GM10266 (cell line): ENCODE data around the gene BRI3BP.
A peak's percentile ranks its signal among the peaks of the same experiment; 100 is the strongest.
"Not testable (repeated sequence)": the region's sequence is repeated elsewhere in the genome, so short reads cannot be mapped to it uniquely, and the experiment has no call there.

Experiments
- DNase-seq: peaks from one replicate; pipeline ENCODE4 v3.0.0; 2012; ENCODE audit errors: extremely low spot score
- TF ChIP-seq, protein P1 (sequence below): IDR thresholded peaks from 2 replicates; pipeline ENCODE4 v1.5.1; 2012; ENCODE audit warnings: mild to moderate bottlenecking, low read depth; ENCODE audit not compliant: control insufficient read depth, insufficient read depth; ENCODE audit errors: missing control alignments

Gene BRI3BP

DNA sequence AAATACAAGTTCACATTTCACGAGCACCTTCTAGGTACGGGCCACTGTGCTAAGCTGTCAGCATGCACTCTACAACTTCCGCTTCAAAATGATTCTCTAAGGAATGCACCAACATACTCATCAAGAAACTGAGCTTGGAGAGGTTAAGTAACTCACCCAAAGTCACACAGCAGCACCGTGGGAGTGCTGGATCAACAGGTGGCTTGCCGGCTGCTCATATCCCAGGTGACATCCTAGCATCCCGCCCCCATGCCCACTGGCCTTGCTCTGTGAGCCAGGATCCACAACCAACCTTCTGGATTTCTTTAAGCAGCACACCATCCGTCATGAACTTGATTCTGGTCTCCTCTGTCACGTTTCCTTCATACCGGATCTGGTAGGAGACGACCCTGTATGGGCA, 21.2 kb upstream of the BRI3BP start:
- no peak for DNase-seq
- TF ChIP-seq, protein P1, sequence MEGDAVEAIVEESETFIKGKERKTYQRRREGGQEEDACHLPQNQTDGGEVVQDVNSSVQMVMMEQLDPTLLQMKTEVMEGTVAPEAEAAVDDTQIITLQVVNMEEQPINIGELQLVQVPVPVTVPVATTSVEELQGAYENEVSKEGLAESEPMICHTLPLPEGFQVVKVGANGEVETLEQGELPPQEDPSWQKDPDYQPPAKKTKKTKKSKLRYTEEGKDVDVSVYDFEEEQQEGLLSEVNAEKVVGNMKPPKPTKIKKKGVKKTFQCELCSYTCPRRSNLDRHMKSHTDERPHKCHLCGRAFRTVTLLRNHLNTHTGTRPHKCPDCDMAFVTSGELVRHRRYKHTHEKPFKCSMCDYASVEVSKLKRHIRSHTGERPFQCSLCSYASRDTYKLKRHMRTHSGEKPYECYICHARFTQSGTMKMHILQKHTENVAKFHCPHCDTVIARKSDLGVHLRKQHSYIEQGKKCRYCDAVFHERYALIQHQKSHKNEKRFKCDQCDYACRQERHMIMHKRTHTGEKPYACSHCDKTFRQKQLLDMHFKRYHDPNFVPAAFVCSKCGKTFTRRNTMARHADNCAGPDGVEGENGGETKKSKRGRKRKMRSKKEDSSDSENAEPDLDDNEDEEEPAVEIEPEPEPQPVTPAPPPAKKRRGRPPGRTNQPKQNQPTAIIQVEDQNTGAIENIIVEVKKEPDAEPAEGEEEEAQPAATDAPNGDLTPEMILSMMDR, result no peak

DNA sequence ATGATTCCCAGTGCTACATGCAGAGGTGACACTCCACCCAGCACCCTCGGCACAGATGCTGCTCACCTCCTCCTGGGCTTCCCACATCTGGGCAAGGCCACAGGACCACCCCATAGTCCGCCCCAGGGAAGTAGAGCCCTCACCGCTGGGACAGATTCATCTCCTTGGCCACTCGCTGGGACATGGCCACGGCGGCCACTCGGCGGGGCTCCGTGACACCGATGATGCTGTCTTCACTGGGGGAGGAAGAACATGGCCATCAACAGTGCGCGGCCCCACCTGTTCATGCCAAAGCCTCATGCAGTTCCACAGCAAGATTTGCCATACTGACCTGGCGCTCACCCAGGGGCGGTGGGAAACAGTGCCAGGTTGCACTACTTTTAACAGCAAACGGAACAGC, 18.2 kb upstream of the BRI3BP start:
- TF ChIP-seq, protein P1, result no peak

DNA sequence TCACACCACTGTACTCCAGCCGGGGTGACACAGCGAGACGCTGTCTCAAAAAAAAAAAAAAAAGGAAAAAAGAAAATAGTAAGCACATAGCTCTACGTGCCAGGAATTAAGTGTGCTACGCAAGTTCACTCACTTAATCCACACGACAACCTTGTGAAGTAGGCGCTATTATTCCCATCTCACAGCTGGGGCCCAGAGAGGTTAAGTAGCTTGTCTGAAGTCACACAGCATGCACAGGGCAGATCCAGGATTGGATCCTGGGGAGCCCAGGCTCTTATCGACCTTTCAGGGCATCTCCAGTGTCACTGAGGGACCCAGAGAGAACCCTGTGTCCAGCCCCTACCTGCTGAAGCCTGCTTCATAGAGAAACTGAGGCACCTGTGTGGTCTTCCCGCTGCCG, 16.4 kb upstream of the BRI3BP start:
- TF ChIP-seq, protein P1, result no peak
- no peak for DNase-seq

More for the DNA sequence above, 18.2 kb upstream of the BRI3BP start:
- no peak for DNase-seq

DNA sequence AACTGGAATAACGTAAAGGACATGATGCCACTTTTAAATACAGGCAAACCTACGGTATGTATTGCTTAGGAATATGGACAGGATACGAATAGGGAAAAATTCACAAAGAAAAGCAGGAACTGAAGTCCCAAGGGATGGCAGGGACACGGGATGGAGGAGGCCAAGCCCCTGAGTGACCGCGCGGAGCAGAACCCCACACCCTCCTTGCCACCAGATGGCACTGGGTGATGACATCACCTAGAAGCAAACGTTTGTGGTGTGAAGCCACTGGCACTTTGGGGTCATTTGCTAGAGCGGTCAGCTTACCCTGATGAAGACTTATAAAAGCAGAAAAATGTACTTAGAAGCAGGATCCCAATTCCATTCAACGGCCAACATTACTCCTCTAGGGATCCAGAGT, 13.9 kb upstream of the BRI3BP start:
- TF ChIP-seq, protein P1, result no peak
- no peak for DNase-seq

DNA sequence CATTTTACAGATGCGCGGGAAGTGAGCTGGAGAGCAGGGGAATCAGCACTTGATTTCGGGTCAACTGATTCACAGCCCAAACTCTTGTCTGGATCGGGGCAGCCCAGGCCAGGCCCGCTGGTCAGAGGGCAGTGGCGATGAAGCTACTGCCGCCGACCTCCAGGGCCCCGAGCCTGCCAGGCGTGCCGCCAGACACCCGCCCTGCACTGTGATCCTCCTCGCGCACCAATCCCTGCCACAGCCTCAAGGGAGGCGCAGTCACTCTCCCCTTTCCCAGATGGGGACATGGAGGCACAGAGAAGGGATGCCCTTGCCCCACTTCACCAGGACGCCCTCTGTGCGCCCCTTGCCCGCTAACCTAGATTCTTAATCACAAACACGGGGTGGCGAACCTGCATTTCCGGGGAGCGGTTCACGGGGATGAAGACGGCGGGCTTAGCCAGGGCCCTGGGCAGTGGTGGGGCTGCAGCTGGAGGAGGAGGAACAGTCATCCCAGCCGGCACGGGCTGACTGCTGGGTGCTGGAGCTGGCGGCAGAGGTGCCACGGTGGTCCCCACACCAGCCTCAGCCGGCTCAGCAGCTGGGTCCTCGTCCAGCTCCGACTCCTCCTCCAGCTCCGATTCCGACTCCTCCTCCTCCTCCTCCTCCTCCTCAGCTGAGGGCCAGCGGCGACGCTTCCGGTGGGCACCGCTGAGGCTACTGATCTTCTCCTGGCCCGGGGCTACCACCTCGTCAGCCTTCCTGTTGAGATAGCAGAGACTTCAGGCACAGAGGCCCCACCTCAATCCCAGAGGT, 13.2 kb upstream of the BRI3BP start:
- TF ChIP-seq, protein P1, result no peak
- no peak for DNase-seq

GRCh38 chr12:124986876-124987275, 6.6 kb upstream of the BRI3BP start:
- not testable (repeated sequence) for DNase-seq

GRCh38 chr12:124992874-124993625, 395 bp upstream of the BRI3BP start:
- DNase-seq, result peak; percentile 88
- TF ChIP-seq, protein P1, result peak; percentile 61
